ENCODE data around the gene TMEM108. TPM values are rescaled to one million over a fixed set of nuclear protein-coding genes. Genes with fewer than 3 reads are reported as not detected.

TMEM108 gene
- total and polyA plus RNA-seq, 2 of the 4 experiments (the other 2 are of a cell fraction): 0.18 to 2.2 TPM

- Histone ChIP-seq H2AK9ac (replicated peaks; ENCODE audit: low read depth, low read length, poor library complexity) (no peak overlapping the region), H3K9me3 (ENCODE audit: control insufficient read depth, insufficient read depth, low read length) (no peaks in the 10 kb centered on the region), H3K56ac (ENCODE audit: extremely low read depth, insufficient read depth, low read length) (no peak overlapping the region), H2BK15ac (ENCODE audit: low read depth, low read length) (no peak overlapping the region), H3K9me1 (ENCODE audit: insufficient read depth, low read length) (peaks cover 4% of the 10 kb centered on the region; the same call in 1 of the 2 replicates), H3K4ac (ENCODE audit: low read depth, low read length) (no peak overlapping the region), H2AFZ (replicated peaks; ENCODE audit: low read length, poor library complexity) (peak overlapping the region; percentile 56), H3K9ac (ENCODE audit: low read depth, low read length) (no peak overlapping the region), H3K23ac (ENCODE audit: low read depth, low read length) (no peak overlapping the region), H4K20me1 (ENCODE audit: insufficient read depth, low read length) (no peaks in the 10 kb centered on the region), H2BK120ac (ENCODE audit: low read depth, low read length) (no peak overlapping the region), H4K5ac (ENCODE audit: low read depth, low read length) (no peak overlapping the region), H3K18ac (ENCODE audit: low read depth, low read length) (no peak overlapping the region), H3K27ac (ENCODE audit: insufficient read depth, low read length) (no peak overlapping the region), H3K27me3 (ENCODE audit: control insufficient read depth, insufficient read depth, low read length) (peaks cover 21% of the 10 kb centered on the region), H4K8ac (ENCODE audit: low read depth in 2 of 2, low read length in 2 of 2) (no peak overlapping the region), H3K4me3 (ENCODE audit: insufficient read depth, low read depth, low read length) (no peak overlapping the region), H3K14ac (replicated peaks; ENCODE audit: low read depth, low read length) (no peak overlapping the region), H2AK5ac (ENCODE audit: low read depth, low read length) (no peak overlapping the region), H3K4me1 (ENCODE audit: control insufficient read depth, insufficient read depth, low read length) (no peaks in the 10 kb centered on the region), H2BK5ac (ENCODE audit: low read depth, low read length, poor library complexity, severe bottlenecking) (no peak overlapping the region), H3K79me1 (ENCODE audit: low read depth in 1 of 2, low read length in 2 of 2) (no peaks in the 10 kb centered on the region), H2BK20ac (ENCODE audit: low read depth, low read length) (no peak overlapping the region), H4K91ac (ENCODE audit: insufficient read depth, low read depth, low read length) (no peak overlapping the region), H3K4me2 (ENCODE audit: low read depth, low read length) (no peak overlapping the region), H3K36me3 (ENCODE audit: control insufficient read depth, insufficient read depth, low read length) (no peaks in the 10 kb centered on the region)
- in situ Hi-C loops (cut with MboI; ENCODE audit: low sequenced_read_pairs) (loop anchor here (5.0 to 25.0 kb wide), 3 partner anchors 304 to 383 kb away; no protein-coding TSS in a partner anchor), dilution Hi-C loops (cut with HindIII; ENCODE audit: low sequenced_read_pairs, unreplicated experiment) (no loop called here), intact Hi-C loops (cut with micrococcal nuclease) (loop anchor here (1.0 to 5.0 kb wide), 5 partner anchors 310 to 531 kb away; partner anchors contain the start of gene CDV3)
- no CpG with 5 or more reads among the region's 6 CpGs for WGBS, 2 experiments (ENCODE audit: extremely low coverage in 2 of 2, insufficient read length in 1 of 2)
- TF ChIP-seq RAD21 (IDR thresholded peaks at IDR 0.05; ENCODE audit: low read length) (no peak), SMC3 (IDR thresholded peaks at IDR 0.05; ENCODE audit: low read depth, low read length) (no peak), NFE2L2 (IDR thresholded peaks at IDR 0.05; ENCODE audit: low read depth, low read length) (no peak), RCOR1 (IDR thresholded peaks at IDR 0.05; ENCODE audit: insufficient replicate concordance, low read length) (no peak), USF2 (IDR thresholded peaks at IDR 0.05; ENCODE audit: low read depth, low read length) (no peak), BHLHE40 (IDR thresholded peaks at IDR 0.05; ENCODE audit: low read depth, low read length) (no peak), FOS (IDR thresholded peaks at IDR 0.05; ENCODE audit: low read depth, low read length) (no peak), MAFK (IDR thresholded peaks at IDR 0.05; ENCODE audit: low read depth, low read length) (no peak), MAZ (IDR thresholded peaks at IDR 0.05; ENCODE audit: borderline replicate concordance, low read depth, low read length) (no peak), MXI1 (IDR thresholded peaks at IDR 0.05; ENCODE audit: borderline replicate concordance, low read depth, low read length) (no peak), CTCF (conservative IDR thresholded peaks at IDR 0.05; ENCODE audit: low read depth, low read length) (no peak), CHD1 (IDR thresholded peaks at IDR 0.05; ENCODE audit: low read depth, low read length) (no peak), RFX5 (IDR thresholded peaks at IDR 0.05; ENCODE audit: low read depth, low read length) (no peak), ELK1 (IDR thresholded peaks at IDR 0.05; ENCODE audit: borderline replicate concordance, low read depth, low read length) (no peak), POLR2A (IDR thresholded peaks at IDR 0.05; ENCODE audit: low read depth, low read length) (no peak), CEBPB (IDR thresholded peaks at IDR 0.05; ENCODE audit: low read depth, low read length) (no peak)
- no TSS peak for BruUV-seq (replicated peaks)
- CTCF ChIA-PET: interaction anchor here (0.6 to 2.2 kb wide), 21 partner anchors 9 to 479 kb away, joined by 3 to 23 read pairs (median 4); no protein-coding TSS in a partner anchor
- DNase-seq (no peak), ATAC-seq (ENCODE audit: low read depth) (no peak)
- POLR2A ChIA-PET (ENCODE audit: unreplicated experiment): no interaction called here
These were observed 3.3 kb downstream of the TMEM108 start for GRCh38 chr3:133041524-133041829.
